Measurements from ENCODE around the gene RNF121.

Gene RNF121

GRCh38 chr11:72006309-72007088, 77.7 kb downstream of the RNF121 start:
- no peak for DNase-seq (ENCODE audit: low spot score)

DNA sequence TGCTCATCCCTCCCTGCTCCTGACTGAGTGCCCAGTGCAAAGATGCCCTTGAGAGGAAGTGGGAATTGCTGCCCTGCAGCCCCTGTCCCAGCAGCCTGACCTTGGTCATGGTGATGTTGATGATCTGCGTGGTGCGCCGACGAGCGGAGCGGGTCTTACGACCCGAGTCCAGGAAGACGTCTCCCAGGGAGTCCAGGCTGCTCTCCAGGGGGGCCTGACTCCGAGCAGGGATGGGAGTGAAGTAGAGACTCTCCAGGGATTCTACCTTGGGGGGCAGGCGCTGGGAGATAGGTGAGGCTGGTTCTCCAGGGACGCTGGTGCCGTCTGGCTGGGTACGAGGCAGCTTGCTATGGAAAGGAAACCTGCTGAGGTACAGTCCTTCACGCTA, 78.2 kb downstream of the RNF121 start:
- DNase-seq (ENCODE audit: low spot score) = no peak

- no peak for DNase-seq (ENCODE audit: low spot score)
These were observed 78.7 kb downstream of the RNF121 start for GRCh38 chr11:72007587-72007986.

GRCh38 chr11:72008728-72009127, 79.9 kb downstream of the RNF121 start:
- no peak for DNase-seq (ENCODE audit: low spot score)

GRCh38 chr11:72009156-72009555, 80.3 kb downstream of the RNF121 start:
- no peak for DNase-seq (ENCODE audit: low spot score)

GRCh38 chr11:72010529-72011233, 81.8 kb downstream of the RNF121 start:
- no peak for DNase-seq (ENCODE audit: low spot score)

- no peak for DNase-seq (ENCODE audit: low spot score)
These were observed 83.3 kb downstream of the RNF121 start for GRCh38 chr11:72012091-72012630.

GRCh38 chr11:72012897-72013721, 84.3 kb downstream of the RNF121 start:
- DNase-seq (ENCODE audit: low spot score) = no peak

- no peak for DNase-seq (ENCODE audit: low spot score)
These were observed 85.2 kb downstream of the RNF121 start for GRCh38 chr11:72013765-72014711.

GRCh38 chr11:72014761-72015320, 86.0 kb downstream of the RNF121 start:
- DNase-seq (ENCODE audit: low spot score) = no peak

- no peak for DNase-seq (ENCODE audit: low spot score)
These were observed 86.7 kb downstream of the RNF121 start for GRCh38 chr11:72015511-72016061.

DNA sequence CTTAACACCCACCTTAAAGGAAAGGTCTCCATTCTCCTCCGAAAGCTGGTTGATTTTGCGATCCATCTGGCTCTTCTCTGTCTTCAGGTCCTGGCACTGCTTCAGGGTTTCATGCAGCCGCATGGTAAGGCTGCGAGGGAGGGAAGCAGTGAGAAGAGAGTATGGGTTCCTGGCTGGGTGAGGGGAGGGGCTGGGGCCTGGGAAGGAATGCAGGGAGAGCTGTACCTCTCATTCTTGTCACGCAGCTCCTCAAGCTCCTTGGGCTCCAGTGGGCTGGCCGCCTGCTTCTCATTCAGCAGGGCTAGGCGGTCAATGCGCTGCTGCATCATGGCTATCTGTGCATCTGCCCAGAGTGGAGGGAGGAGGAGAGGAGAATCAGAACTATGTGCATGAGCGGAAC, 89.3 kb downstream of the RNF121 start:
- no peak for DNase-seq (ENCODE audit: low spot score)

- DNase-seq (ENCODE audit: low spot score) = no peak
These were observed 94.5 kb downstream of the RNF121 start for GRCh38 chr11:72023335-72023734.

DNA sequence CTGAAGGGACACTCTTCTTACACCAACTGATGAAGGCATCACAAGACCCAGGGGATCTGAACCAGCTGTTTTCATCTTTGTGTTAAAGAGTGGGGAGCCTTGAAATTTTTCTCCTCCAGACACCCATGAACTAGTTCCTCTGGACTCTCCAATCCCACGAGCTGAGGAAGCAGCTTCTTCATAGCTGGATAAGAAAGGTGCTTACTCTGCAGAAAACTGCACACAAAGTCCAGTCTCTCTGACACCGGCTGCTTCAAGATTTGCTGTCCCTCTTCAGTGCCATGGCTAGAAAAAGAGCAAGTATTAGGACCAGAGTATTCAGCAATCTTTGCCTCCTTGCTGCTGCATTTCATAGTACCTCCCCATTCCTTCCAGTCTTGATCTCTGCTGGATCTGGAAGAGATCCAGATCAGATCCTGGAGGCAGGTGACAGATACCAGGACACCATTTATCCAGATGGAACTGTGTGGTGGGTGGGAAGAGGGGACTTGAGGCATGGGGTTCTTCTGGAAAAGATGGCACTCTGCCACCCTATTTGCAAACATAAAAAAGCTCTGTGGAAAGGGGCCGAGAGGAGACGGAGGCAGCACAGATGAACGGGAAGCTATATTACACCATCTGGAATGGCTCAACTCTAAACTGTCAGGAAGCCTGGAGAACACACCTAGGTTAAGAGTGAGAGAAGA, 95.4 kb downstream of the RNF121 start:
- DNase-seq (ENCODE audit: low spot score) = no peak

DNA sequence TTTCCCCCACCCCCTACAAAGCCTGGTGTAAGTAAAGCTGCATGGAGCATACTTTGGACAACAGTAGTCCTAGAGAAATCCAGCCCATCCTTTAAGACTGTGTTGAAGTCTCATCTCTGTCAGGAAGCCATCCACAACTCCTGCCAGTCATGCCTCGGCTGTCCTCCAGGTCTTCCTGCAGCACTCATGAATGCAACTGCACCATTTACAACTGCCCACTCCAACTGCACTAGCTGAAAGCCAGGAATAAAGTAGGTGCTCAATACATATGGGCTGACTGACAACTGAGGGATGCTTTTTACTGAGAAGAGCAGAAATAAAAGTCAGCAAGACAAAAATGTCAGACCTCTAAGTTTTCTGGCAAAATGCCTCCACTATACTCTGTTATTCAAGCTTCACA, 97.2 kb downstream of the RNF121 start:
- no peak for DNase-seq (ENCODE audit: low spot score)

DNA sequence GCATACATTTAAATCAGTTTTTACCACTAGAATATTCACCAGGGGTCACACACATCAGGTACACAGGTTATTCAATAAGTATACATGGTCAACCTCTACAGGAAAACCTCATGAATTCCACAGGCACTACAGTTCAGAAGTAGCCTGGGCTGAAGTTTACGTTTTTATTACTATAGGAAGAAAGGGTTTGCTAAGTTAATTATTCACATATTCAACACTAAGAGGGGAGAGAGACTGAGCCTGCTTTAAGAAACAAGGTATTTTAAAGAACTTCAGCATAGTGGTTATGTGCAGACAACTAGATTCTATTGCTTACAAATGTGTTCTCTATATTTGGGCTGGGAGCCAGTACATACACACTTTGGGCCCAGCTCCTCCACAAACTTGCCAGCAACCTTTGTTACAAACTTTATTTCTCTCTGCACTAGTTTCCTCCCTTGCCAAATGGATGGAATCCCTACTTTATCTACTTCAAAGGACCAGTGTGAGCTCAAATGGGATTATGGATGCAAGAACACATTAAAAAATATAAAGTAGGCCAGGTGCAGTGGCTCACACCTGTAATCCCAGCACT, 101.7 kb downstream of the RNF121 start:
- no peak for DNase-seq (ENCODE audit: low spot score)

DNA sequence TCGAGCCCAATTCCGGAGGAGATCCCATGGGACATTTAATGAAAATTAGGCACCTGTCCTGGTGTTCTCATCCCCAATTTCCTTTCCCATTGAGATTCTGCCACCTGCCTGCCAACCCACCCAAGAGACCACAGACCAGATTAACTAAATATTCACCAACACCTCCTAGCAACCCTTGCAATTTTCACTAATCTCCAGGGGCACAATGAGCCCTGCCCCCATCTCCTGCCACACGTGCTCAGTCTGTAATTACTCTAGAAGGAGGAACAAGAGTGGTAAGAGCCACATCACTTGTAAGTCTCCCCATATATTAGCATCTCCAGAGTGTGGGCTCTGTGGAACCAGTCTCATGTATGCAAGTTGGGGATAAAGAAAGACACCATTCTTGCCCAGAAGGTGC, 107.8 kb downstream of the RNF121 start:
- no peak for DNase-seq (ENCODE audit: low spot score)

GRCh38 chr11:72037554-72038311, 108.9 kb downstream of the RNF121 start:
- DNase-seq (ENCODE audit: low spot score) = no peak

- no peak for DNase-seq (ENCODE audit: low spot score)
These were observed 109.6 kb downstream of the RNF121 start for GRCh38 chr11:72038491-72038890.

Measured in CD4-positive, alpha-beta T cell treated with Interleukin-6 at 100 ng/mL for 8 hours (primary cell).